ENCODE results near the gene UXS1. TPM values are rescaled to one million over a fixed set of nuclear protein-coding genes. Genes with fewer than 3 reads are reported as not detected.

Gene UXS1
- total RNA-seq, 1 donor, result 24.0 TPM

- peak; percentile 31 for DNase-seq (ENCODE audit: low read depth)
- TF ChIP-seq, protein P1, sequence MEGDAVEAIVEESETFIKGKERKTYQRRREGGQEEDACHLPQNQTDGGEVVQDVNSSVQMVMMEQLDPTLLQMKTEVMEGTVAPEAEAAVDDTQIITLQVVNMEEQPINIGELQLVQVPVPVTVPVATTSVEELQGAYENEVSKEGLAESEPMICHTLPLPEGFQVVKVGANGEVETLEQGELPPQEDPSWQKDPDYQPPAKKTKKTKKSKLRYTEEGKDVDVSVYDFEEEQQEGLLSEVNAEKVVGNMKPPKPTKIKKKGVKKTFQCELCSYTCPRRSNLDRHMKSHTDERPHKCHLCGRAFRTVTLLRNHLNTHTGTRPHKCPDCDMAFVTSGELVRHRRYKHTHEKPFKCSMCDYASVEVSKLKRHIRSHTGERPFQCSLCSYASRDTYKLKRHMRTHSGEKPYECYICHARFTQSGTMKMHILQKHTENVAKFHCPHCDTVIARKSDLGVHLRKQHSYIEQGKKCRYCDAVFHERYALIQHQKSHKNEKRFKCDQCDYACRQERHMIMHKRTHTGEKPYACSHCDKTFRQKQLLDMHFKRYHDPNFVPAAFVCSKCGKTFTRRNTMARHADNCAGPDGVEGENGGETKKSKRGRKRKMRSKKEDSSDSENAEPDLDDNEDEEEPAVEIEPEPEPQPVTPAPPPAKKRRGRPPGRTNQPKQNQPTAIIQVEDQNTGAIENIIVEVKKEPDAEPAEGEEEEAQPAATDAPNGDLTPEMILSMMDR (IDR thresholded peaks at IDR 0.05; ENCODE audit: insufficient read depth, low read length), result no peak
- no peak overlapping the region for H3K4me3 ChIP-seq (ENCODE audit: low read depth, low read length)
These were observed 131.5 kb downstream of the UXS1 start for GRCh38 chr2:106062627-106063026.

- H3K4me3 ChIP-seq (ENCODE audit: low read depth, low read length), result no peak overlapping the region
- DNase-seq (ENCODE audit: low read depth), result no peak
- TF ChIP-seq, protein P1 (IDR thresholded peaks at IDR 0.05; ENCODE audit: insufficient read depth, low read length), result no peak
These were observed 132.3 kb downstream of the UXS1 start for GRCh38 chr2:106061611-106062349.

DNA sequence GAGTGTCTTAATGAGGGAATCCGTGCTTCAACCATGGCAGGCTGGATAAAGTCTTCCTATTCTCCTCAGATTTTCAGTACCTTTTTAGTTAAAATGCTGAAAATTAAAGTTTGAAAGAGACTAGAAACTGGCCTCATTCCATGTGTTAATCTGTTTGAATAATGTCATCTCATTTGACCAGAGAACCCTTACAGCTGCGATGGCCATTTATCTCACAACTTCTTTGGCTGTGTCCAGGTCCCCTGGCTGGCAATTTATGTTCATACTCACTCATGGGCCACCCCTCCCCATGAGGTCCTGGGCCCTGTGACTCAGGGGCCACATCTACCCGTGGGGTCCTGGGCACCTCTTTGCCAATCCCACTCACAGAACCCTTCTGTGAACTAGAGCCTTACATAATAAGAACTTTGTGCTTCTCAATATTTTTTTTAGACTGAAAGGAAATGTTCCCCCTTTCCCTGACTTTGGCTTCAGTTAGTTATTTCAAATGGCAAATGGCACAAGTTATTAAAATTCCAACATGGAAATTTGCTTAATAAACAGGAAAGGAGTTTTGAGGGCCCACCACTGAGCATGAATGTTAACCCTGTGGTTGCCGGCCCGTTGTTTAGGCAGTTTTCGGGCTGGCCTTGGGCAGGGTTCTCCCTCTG is 134.6 kb downstream of the UXS1 start:
- TF ChIP-seq, protein P1 (IDR thresholded peaks at IDR 0.05; ENCODE audit: insufficient read depth, low read length), result no peak
- H3K4me3 ChIP-seq (ENCODE audit: low read depth, low read length), result no peak overlapping the region
- no peak for DNase-seq (ENCODE audit: low read depth)

DNA sequence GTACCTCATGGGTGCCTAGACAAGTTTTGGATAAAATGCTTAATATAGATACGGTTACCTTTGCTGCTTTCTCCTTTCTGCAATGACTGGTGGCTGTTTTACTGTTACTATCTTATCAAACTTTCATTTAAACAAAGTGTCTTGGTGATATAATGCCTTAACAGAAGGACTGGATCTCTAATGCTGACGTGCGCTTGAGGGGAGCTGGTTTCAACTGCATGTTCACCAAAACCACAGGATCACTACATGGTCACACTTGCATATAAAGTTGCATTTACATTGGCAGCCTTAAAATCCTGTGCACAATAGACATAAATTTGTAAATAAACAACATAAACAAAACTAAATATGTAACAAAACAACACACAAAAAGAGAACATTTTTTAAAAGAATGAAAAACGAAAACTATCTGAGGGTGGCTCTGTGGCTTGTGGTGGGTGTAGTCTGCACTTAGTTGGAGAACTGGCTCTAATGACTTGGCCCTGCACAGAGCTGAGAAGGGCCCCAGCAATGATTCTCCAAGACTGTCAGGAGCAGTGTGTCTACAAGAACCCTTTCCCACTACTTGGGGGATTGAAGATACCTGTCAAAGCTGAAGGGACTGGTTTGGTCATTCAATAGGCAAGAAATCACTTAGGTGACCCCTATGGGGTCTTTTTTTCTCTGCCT is 135.5 kb downstream of the UXS1 start:
- H3K4me3 ChIP-seq (ENCODE audit: low read depth, low read length), result no peak overlapping the region
- DNase-seq (ENCODE audit: low read depth), result no peak
- TF ChIP-seq, protein P1 (IDR thresholded peaks at IDR 0.05; ENCODE audit: insufficient read depth, low read length), result no peak

GRCh38 chr2:106057206-106057605 is 136.9 kb downstream of the UXS1 start:
- H3K4me3 ChIP-seq (ENCODE audit: low read depth, low read length), result no peak overlapping the region
- TF ChIP-seq, protein P1 (IDR thresholded peaks at IDR 0.05; ENCODE audit: insufficient read depth, low read length), result no peak
- no peak for DNase-seq (ENCODE audit: low read depth)

GRCh38 chr2:106054880-106055655 is 139.0 kb downstream of the UXS1 start:
- no peak overlapping the region for H3K4me3 ChIP-seq (ENCODE audit: low read depth, low read length)
- TF ChIP-seq, protein P1 (IDR thresholded peaks at IDR 0.05; ENCODE audit: insufficient read depth, low read length), result no peak
- no peak for DNase-seq (ENCODE audit: low read depth)

Data from fibroblast of the aortic adventitia (primary cell).